ENCODE results near the gene GIGYF2.

GIGYF2 gene

GRCh38 chr2:232770207-232770606 lies 73.1 kb downstream of the GIGYF2 start:
- FAIRE-seq: no peak

GRCh38 chr2:232771870-232772269 lies 74.7 kb downstream of the GIGYF2 start:
- FAIRE-seq: no peak

- FAIRE-seq: no peak
Measured at GRCh38 chr2:232772531-232772930, 75.4 kb downstream of the GIGYF2 start.

GRCh38 chr2:232773815-232774214 lies 76.7 kb downstream of the GIGYF2 start:
- no peak for FAIRE-seq

- FAIRE-seq: no peak
Measured at GRCh38 chr2:232776435-232776834, 79.3 kb downstream of the GIGYF2 start, which contains the start of gene KCNJ13. KCNJ13 (minus strand) TSS chr2:232776565; CDS start chr2:232771362, 5,203 bp downstream.

GRCh38 chr2:232777276-232777675 lies 80.1 kb downstream of the GIGYF2 start:
- FAIRE-seq: no peak

- no peak for FAIRE-seq
Measured at GRCh38 chr2:232779465-232779864, 82.3 kb downstream of the GIGYF2 start.

- FAIRE-seq: no peak
Measured at GRCh38 chr2:232779934-232780333, 82.8 kb downstream of the GIGYF2 start.

GRCh38 chr2:232781765-232782164 lies 84.6 kb downstream of the GIGYF2 start:
- no peak for FAIRE-seq

GRCh38 chr2:232783278-232783677 lies 86.1 kb downstream of the GIGYF2 start:
- peak; percentile 51 for FAIRE-seq

- no peak for FAIRE-seq
Measured at GRCh38 chr2:232787806-232788205, 90.7 kb downstream of the GIGYF2 start.

GRCh38 chr2:232789082-232789481 lies 92.0 kb downstream of the GIGYF2 start:
- no peak for FAIRE-seq

GRCh38 chr2:232791518-232791917 lies 94.4 kb downstream of the GIGYF2 start:
- FAIRE-seq: no peak

GRCh38 chr2:232793271-232793670 lies 96.1 kb downstream of the GIGYF2 start:
- FAIRE-seq: no peak

- FAIRE-seq: no peak
Measured at GRCh38 chr2:232794981-232795380, 97.8 kb downstream of the GIGYF2 start.

- FAIRE-seq: no peak
Measured at GRCh38 chr2:232795920-232796319, 98.8 kb downstream of the GIGYF2 start.

- no peak for FAIRE-seq
Measured at GRCh38 chr2:232798187-232798586, 101.1 kb downstream of the GIGYF2 start.

- no peak for FAIRE-seq
Measured at GRCh38 chr2:232800166-232800565, 103.0 kb downstream of the GIGYF2 start.

GRCh38 chr2:232802091-232802490 lies 105.0 kb downstream of the GIGYF2 start:
- FAIRE-seq: no peak

GRCh38 chr2:232809349-232810124 lies 112.4 kb downstream of the GIGYF2 start:
- FAIRE-seq: no peak

- FAIRE-seq: no peak
Measured at GRCh38 chr2:232810444-232810843, 113.3 kb downstream of the GIGYF2 start.

- no peak for FAIRE-seq
Measured at GRCh38 chr2:232815569-232815968, 118.4 kb downstream of the GIGYF2 start.

- FAIRE-seq: no peak
Measured at GRCh38 chr2:232816657-232817056, 119.5 kb downstream of the GIGYF2 start.

- FAIRE-seq: no peak
Measured at GRCh38 chr2:232817756-232818155, 120.6 kb downstream of the GIGYF2 start.

- FAIRE-seq: no peak
Measured at GRCh38 chr2:232829988-232830387, 132.9 kb downstream of the GIGYF2 start.
